Renal cortical epithelial cell (primary cell): ENCODE results near the gene SORCS2. TPM values are rescaled to one million over a fixed set of nuclear protein-coding genes. Genes with fewer than 3 reads are reported as not detected.
A peak's percentile ranks its signal among the peaks of the same experiment; 100 is the strongest.

Experiments
- DNase-seq: peaks from one replicate; pipeline ENCODE4 v3.0.0-alpha.2; 2011; ENCODE audit warnings: low read depth
- total RNA-seq: library from RNA; depleted of rRNA; stranded (reverse); fragments of >200 nt; gene quantifications from 2 replicates; pipeline ENCODE4 v1.2.3, GENCODE V29; 2014

The SORCS2 gene
- total RNA-seq, 1 donor from 2014 or later, result 11.0 TPM

DNA sequence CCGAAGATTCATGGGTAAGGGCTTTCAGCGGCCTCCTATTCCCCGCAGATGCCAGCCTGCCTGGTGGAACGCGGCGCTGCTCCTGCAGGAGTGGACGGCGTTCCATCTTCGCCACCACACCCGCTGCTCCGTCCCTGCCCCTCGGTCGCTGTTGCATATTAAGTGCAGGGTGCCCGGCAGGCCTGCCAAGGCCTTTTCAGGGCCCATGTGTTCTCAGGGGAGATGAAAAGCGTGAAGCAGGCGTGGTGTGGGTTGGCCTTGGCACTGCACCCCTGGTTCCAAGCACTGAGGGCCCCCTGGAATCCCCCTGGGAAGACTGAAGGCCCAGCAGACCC lies 52.0 kb downstream of the SORCS2 start:
- DNase-seq, result no peak

DNA sequence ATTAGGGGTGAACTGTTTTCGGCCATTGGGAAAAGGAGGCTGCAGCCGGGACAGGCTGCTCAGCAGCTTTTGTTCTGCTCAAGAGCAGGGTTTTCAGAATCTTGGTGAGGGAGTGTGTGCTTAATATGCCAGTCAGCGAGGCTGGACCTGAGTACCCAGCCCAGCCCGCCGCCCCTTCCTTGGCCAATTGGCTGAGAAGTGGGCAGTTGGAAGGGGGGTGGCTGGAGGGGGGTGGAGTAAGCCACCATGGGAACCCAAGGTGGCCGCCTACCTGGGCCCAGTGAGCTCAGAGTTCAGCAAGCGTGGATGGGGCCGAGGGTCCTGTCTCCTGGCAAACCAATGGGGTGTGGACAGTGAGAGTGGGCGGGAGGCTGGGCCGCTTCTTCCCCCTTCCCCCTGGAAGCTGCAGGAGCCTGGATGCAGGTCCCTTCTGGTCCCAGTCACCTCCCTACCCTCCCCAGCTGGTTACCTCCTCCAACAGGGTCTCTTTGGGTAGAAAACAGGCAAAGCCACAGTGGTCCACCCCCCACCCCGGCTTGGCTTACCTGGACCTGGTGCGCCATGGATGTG lies 52.5 kb downstream of the SORCS2 start:
- no peak for DNase-seq

DNA sequence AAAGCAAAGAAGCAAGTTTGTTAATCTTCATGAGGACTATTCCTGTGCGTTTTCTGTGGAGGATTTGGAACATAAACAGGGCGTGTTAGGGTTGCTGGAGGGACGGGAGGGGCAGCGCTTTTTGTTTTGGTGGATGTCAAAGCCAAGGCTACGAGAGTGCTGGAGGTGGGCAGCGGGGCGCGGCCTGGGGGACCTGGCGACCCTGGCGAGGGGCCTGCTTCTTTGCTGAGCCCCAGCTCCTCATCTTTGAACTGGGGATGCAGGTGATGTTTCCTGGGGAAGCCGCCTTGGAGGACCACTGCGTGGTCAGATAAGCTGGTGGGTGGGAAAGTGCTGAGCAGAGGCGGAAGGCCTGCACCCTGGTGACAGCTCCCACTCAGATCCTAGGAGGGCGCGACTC lies 55.2 kb downstream of the SORCS2 start:
- DNase-seq, result no peak

DNA sequence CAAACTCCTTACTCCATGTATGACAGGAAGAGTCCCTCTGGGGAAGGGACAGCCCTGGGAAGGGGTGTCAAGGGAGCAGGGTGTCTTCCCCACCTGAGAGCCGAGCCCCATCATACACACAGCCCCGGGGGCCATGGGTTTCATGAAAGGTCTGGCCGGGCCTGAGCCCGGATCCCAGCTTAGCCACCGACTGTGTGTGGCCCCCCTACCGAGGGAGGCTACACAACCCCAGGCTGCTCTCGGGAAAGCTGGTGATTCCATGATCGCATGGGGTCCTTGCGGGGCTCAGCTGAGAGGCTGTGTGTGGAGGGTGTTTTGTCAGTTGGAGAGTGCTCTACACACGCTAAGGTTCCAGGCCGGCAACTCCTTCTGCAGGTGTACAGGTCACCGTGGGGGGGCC lies 55.6 kb downstream of the SORCS2 start:
- no peak for DNase-seq

DNA sequence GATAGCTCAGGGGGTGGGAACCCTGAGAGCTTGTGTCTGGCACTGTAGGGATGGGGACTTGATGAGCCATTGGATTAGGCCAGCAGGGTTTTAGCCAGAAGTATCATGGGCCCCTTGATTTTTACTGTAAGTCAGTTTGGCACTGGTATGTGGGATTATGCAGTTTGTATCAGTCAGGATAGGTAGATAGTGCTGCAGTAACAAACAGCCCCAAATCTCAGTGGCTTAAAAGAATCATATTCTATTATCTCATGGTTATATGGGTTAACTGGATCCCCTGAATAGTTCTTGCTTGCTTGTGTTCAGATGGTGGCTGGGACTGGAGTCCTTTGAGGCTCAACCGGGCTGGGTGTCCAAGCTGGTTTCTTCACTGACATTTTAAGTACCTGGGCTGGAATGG lies 56.5 kb downstream of the SORCS2 start:
- DNase-seq, result no peak

DNA sequence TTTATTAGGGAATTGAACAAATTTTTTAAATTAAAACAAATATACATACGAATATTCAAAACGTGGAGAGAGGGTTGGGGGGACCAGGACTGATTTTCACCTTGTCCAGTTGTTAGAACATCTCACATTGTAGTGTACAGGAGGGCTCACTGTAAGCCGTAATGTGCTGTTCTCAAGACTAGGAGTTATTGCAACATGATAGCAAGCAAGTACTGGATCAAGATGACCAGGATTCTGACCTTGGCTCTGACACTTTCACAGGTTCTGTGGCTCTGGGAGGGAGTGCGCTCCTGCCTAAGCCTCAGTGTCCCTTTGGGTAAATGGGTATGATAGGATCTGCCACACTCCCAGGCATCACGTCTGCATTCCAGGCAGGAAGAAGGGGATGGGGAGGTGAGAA lies 59.0 kb downstream of the SORCS2 start:
- DNase-seq, result no peak

DNA sequence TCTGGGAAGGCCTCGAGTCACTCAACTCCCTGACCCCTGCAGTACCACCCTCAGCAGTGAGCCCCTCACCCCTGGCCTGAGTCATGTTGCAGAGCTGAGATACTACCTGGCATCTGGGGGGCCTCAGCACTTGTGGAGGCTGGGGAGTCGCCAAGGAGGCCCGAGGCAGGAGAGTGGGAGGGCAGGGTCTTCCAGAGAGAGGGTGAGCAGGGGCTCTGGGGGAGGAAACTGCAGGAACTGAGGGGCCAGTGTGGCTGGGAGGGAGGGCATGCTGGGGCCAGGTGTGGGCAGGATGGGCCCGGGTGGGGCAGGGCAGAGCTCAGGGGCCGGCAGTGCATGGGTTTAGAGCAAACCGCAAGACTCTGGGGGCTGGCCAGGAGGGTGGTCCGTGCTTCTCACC lies 59.7 kb downstream of the SORCS2 start:
- no peak for DNase-seq

DNA sequence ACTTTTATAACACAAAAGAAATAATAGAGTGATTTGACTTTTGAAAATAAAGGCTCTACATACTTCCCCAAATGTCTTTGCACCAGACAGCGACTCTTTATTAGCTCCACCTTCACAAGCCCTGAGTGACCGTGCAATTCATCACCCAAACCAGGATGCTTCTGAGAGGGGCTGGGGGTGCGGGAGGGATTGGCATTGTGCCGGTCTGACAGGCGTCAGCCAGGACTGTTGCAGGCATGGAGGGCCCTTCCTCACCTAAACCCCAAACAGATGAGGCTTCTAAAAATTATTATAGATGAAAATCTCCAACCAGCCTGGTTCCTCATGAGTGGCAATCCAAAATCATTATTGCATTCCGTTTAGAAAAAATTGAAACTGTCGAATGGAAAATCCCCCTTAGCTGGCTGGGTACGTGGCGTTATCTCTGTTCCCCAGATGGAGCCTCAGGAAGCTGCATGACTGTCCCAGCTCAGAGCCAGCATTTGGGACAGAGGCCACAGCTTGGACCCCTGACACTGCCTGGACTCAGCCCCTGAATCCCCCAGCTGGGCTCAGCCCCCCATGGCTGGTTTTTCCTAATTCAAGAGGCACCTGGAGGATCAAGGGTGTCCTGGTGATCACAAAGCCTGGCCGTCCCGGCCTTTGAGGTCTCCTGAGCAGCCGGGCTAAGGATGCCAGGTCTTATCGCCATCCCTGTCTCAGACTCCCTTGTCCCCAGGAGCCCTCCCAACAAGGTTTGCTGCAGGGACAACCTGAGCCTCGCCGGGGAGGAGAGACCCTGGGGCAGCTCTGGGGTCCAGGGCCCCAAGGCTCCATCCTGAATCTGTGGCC lies 60.4 kb downstream of the SORCS2 start:
- no peak for DNase-seq

DNA sequence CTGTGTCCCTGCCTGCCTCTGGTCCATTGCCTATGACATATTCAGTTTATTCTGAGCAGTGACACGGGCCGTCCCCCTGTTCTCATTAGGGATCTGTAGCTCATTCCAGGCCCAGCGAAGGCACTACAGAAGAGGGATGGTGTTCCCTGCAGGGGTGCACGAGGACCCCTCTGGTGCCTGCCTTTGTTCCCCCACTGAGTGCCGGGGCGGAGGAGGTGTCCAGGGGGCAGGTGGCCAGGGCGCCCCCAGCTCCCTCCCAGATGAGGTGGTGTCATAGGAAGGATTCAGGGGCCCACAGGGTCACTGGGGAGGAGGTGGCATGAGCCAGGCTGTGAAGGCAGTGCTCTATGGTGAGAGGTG lies 61.0 kb downstream of the SORCS2 start:
- DNase-seq, result no peak

DNA sequence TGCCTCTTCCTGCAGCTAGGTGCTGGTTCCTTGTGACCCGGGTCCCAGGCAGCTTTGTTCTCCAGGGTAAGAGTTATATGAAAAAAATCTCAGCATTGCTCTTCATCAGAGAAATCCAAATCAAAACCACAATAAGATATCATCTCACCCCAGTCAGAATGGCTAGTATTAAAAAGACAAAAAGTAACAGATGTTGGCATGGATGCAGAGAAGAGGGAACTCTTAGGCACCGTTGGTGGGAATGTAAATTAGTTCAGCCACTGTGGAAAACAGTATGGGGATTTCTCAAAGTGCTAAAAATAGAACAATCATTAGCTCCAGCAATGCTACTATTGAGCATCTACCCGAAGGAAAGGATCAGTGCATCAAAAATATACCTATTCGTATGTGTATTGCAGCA lies 61.5 kb downstream of the SORCS2 start:
- DNase-seq, result no peak

DNA sequence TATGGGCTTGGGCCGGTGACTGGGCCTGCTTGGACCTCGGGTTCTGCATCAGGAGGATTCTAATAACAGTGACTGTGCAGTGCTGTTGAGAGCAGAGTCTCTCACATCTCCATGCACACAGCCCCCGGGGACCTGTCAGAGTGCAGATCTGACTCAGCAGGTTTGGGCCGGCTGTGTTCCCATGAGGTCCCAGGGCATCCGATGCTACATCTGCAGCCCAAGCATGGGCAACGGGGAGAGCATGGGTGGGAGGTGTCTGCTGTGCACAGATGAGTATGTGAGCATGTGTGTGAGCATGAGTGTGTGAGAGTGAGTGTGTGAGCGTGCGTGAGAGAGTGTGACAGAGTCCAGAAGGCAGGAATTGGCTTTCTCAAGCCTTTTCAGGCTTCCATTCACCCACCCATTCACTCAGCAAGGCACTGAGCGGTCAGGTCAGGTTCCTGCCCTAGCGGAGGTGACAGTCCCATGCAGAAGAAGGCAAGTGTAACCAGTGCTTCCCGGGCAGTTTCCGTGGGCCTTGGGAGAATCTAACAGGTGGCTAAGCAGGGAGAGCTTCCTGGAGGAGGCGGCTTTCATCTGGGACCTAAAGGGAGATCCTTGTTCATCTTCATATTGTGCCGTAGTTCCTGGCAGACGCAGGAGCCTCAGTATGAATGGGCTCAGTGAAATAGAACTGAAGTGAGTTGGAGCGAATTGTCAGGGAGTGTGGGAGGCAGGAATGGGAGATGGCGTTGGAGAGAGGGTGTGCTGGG lies 62.6 kb downstream of the SORCS2 start:
- no peak for DNase-seq

DNA sequence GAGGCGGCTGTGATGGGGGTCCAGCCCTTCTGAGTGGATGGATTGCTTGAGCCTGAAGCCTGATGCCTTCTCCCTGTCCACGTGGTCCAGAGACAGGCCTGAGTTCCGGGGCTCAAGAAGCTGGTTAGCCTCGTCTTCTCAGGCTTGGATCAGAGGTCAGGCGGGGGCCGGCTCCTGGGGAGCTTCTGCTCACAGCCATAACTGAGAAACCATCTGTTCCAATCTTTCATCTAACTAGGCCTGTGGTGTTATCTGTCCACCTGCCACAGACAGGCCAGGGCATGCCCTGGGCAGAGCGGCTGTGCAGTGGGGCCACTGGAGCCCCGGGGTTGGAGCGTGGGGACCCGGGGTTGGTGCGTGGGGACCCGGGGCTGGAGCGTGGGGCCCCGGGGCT lies 63.1 kb downstream of the SORCS2 start:
- no peak for DNase-seq

DNA sequence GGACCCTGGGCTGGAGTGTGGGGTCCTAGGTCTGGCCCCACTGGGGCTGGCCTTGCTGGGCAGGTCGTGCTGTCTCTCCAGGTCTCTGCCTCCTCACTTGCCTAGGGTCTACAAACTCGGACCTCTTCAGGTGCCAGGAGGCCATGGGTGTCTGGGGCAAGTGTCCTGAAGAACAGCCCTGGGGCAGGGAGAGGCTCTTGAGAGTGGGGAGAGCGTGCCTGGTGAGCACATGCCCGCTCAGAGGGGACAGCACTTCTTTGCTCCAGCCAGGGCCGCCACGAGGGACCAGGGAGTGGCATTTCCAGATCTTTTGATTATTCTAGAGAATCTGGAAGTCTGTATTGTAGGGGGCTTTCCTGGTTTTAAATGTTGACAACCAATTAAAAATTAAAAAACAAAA lies 63.7 kb downstream of the SORCS2 start:
- no peak for DNase-seq

DNA sequence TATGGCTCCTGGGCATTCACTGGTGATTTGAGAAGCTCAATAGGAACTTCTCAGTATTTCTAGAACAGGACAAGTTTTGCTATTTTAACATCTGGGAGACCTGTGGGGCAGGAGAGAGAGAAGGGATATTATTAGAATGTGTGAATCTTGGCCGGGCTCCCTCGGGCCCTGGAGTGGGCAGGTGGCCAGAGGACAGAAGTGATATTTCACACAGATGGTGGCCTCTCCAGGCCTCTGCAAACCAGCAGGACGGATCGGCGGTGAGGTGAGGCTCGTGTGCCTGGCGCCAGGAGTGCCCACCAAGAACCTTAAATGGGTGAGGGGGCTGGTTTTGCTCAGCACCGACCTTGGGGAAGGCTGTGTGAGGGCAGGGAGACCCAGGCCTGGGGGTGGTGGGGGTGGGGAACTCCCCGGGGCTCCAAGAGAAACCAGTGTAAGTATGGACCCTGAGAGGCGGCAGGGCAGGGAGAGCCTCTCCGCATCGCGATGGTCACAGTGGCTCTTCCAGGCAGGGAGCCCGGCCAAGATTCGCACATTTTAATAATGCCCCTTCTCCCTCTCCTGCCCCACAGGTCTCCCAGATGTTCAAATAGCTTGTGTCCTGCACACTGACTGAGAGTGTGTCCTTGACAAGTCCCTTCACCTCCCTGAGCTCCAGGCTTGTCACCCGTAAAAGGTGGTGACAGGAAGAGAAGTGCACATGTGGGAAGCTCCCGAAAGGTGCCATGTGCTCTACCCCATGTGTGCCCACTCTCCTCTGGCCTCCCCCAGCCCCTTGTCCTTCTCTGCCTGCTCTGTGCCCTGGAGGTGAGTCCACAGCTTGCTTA lies 64.9 kb downstream of the SORCS2 start:
- no peak for DNase-seq

DNA sequence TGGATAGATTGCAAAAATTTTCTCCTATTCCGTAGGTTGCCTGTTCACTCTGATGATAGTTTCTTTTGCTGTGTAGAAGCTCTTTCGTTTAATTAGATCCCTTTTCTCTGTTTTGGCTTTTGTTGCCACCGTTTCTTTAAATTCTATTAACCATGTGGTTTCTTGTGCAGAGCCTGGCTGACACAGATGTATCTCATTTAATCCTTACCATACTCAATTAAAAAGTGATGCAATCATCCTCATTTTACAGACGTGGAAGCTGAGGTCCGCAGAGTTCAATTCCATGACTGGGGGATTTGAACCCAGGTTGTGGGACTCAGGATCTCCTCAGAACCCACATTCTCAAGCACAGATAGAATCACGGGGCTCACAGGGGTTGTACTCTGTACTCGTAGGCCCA lies 66.7 kb downstream of the SORCS2 start:
- no peak for DNase-seq

DNA sequence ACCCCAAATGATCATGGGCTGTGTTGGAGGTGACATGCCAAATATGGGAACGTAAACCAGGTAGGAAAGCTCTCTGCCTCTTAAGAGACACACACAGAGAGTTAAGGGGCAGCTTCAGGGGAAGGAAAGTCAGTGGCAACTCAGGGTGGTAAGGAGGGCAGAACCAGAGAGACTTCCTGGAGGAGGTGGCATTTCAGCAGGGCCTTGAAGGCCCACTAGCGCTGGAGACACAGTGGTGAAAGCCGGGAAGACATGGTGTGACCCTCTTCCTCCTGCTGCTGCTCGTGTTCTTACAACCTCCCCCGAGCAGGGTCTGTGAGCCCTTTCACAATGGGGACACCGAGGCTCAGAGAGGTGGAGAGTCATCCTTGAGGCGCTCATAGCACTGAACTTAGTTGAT lies 68.2 kb downstream of the SORCS2 start:
- no peak for DNase-seq

DNA sequence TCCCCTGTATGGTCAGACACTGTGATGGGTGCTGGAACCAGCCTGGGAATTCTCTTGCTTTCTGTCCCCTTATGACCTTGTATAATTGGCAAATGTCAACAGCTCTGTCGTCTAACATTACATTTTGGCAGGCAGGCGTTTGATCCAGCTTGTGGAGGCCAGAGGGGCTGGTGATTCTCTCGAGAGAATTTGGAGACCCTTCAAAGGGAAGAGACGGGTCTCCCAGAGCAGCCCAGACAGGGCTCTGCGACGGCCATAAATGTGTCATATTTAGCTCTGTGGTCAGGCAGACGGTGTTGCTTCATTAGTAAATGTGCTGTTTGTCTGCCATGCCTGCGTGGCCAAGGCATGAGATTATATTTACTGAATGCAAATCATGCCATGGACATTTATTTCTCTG lies 68.7 kb downstream of the SORCS2 start:
- DNase-seq, result no peak

DNA sequence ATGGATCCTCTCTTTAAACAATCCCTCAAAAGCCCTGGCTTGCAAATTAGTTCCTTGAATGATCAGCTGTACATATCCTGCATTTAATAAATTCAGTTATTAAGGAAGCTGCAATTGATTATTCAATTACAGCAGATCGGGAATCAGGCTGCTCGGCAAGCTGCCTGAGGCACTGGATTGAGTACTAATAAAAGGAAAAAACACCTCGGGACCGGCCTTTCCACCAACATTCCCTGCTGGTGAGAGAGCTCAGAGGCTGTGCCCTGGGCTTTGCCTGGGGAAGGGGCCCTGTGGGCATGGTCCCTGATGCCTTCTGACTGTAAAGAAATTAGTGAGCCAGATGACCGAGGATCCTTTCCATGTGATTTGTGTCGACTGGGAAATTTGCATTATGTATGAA lies 69.2 kb downstream of the SORCS2 start:
- DNase-seq, result no peak

DNA sequence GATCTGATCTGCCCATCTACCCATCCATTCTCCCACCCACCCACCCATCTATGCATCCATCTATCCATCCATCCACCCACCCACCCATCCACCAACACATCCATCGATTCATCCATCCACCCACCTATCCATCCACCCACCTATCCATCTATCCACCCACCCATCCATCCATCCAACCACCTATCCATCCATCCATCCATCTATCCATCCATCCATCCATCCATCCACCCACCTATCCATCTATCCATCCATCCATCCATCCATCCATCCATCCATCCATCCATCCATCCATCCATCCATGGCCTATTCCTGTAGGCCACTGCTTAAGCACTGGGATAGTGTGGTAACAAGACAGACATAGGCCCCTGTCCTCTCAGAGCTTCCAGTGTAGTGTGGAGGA lies 69.8 kb downstream of the SORCS2 start:
- DNase-seq, result no peak

DNA sequence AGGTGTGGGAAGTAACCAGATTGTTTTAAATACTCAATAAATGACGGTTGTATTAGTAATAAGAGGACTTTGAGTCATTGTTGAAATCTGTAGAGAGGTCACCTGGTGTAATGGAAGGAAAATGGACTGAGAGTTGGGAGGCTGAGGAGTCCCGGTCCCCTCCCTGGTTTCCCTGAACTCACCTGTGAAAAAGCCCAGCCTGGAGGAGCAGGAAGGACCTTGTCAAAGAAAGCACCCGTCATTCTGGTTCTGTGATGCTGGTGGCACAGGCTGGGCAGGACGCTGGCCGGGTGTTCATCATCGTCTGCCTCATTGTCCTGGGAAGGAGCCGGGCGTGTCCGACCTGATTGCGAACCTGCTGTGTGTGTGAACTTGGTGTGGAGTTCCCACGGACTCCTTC lies 70.8 kb downstream of the SORCS2 start:
- peak; percentile 7 for DNase-seq

DNA sequence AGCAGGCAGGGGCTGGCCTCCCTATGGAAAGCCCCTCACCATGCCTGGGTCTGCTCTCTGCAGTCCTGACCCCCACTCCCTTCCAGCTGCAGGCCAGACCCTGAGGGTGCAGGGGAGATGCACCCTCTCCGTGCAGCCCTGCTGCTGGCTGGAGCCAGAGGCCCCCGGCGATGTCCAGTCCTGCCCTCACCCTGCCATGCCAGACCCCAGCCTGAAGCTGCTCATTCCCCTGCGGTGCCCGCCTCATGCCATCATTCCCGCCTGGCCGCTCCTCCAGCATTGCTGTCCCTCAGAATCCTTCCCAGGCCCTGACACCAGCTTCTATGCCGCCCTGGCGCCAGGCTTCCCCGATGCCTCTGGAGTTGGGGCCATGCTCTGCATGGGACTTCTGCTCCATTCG lies 72.4 kb downstream of the SORCS2 start:
- DNase-seq, result no peak

DNA sequence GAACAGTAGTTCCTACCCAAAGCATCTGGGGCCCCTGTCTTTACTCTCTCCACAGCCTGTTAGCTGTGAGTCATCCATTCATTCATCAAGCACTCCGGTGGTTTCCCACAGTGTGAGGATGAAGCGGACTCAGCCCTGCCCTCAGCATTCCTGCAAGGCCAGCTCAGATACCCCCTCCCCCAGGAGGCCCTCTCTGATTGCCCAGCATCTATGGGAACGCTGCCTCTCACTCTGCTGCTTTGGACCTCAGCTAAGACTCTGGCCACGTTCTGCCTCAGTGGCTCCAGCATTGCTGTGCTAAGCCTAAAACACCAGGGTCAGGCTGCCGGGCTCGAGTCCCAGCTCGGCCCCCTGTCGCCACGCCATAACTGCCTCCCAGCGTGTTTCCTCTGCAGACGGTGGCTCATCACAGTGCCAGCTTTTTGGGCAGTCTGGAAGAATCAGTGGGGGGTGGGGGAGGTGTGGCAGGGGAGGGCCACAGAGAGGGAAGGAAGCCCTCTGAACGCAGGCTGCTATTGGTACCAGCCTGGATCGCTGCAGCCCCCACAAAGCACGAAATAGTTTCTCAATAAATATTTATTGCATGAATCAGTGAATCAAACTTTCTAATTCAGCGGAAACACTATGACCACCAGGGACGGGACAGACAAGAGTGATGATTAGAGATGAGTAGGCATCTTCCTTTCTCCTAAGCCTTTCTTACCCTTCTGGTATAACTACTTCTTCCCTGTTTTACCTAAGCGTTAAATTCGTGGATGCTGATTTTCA lies 74.4 kb downstream of the SORCS2 start:
- peak; percentile 89 for DNase-seq
